Mesothelial cell of epicardium (in vitro differentiated cells): ENCODE data around the gene RUNX1. TPM values are rescaled to one million over a fixed set of nuclear protein-coding genes. Genes with fewer than 3 reads are reported as not detected.
A peak's percentile ranks its signal among the peaks of the same experiment; 100 is the strongest.

Experiments
- DNase-seq, 2 experiments: peaks; one replicate each; pipeline ENCODE4 v3.0.0; 2021; ENCODE audit warnings: low spot score in 2 of 2; ENCODE audit not compliant: unreplicated experiment in 2 of 2
- H3K27ac Mint-ChIP-seq: 2 replicates; pipeline ENCODE4 v1.8.0; 2021; ENCODE audit warnings: mixed read lengths
- H3K27me3 Mint-ChIP-seq: 2 replicates; pipeline ENCODE4 v1.8.0; 2021; ENCODE audit warnings: low read depth, mixed read lengths
- H3K36me3 Mint-ChIP-seq: 2 replicates; pipeline ENCODE4 v1.8.0; 2021; ENCODE audit warnings: mixed read lengths
- H3K4me1 Mint-ChIP-seq: 2 replicates; pipeline ENCODE4 v1.8.0; 2021; ENCODE audit warnings: mixed read lengths
- H3K4me3 Mint-ChIP-seq: 2 replicates; pipeline ENCODE4 v1.8.0; 2021; ENCODE audit warnings: mild to moderate bottlenecking, moderate library complexity, mixed read lengths
- H3K9me3 Mint-ChIP-seq: 2 replicates; pipeline ENCODE4 v1.8.0; 2021; ENCODE audit warnings: mixed read lengths
- CTCF ChIP-seq: fragments of 200-600 bp; sonication (generic); IDR thresholded peaks from one replicate; pipeline ENCODE4 v1.5.0; 2021; ENCODE audit warnings: antibody characterized with exemption; ENCODE audit not compliant: unreplicated experiment
- total RNA-seq: library from RNA; stranded (reverse); gene quantifications from 3 replicates; pipeline ENCODE4 v1.2.1, GENCODE V29; 2021

RUNX1 gene
- 38.3 to 41.2 TPM (median 38.5 TPM) in 3 replicates for total RNA-seq

- no peak for DNase-seq
Measured at GRCh38 chr21:35048706-35049617, at the start of gene RUNX1. Gene RUNX1 (minus strand): TSS chr21:35049302.

GRCh38 chr21:35097525-35097924 is 48.4 kb upstream of the RUNX1 start:
- peaks cover 17% of the 10 kb centered on the region for H3K9me3 Mint-ChIP-seq

More at GRCh38 chr21:35048706-35049617, at the start of gene RUNX1:
- H3K27me3 Mint-ChIP-seq, result peaks cover 2% of the 10 kb centered on the region
- H3K4me3 Mint-ChIP-seq, result no peak within 1 kb of the TSS
- TF ChIP-seq CTCF, result peak; percentile 26
- no peaks in the 10 kb centered on the region for H3K9me3 Mint-ChIP-seq
- peaks cover 38% of the 10 kb centered on the region for H3K4me1 Mint-ChIP-seq
- H3K36me3 Mint-ChIP-seq, result no peaks in the 10 kb centered on the region
- no peak within 1 kb of the TSS for H3K27ac Mint-ChIP-seq

GRCh38 chr21:35096959-35097358 is 47.9 kb upstream of the RUNX1 start:
- H3K4me1 Mint-ChIP-seq, result no peaks in the 10 kb centered on the region
- peaks cover 17% of the 10 kb centered on the region for H3K9me3 Mint-ChIP-seq
- H3K27me3 Mint-ChIP-seq, result no peaks in the 10 kb centered on the region
- H3K27ac Mint-ChIP-seq, result no peak overlapping the region
- no peak overlapping the region for H3K4me3 Mint-ChIP-seq
- TF ChIP-seq CTCF, result no peak
- no peak for DNase-seq
- H3K36me3 Mint-ChIP-seq, result no peaks in the 10 kb centered on the region

More at GRCh38 chr21:35097525-35097924, 48.4 kb upstream of the RUNX1 start:
- Mint-ChIP-seq H3K4me3 (no peak overlapping the region), H3K36me3 (no peaks in the 10 kb centered on the region), H3K27ac (no peak overlapping the region), H3K27me3 (no peaks in the 10 kb centered on the region), H3K4me1 (no peaks in the 10 kb centered on the region)
- no peak for DNase-seq
- no peak for TF ChIP-seq CTCF

- H3K36me3 Mint-ChIP-seq, result no peaks in the 10 kb centered on the region
- no peak for DNase-seq
- no peaks in the 10 kb centered on the region for H3K4me1 Mint-ChIP-seq
- no peak for TF ChIP-seq CTCF
- H3K27me3 Mint-ChIP-seq, result no peaks in the 10 kb centered on the region
- no peak overlapping the region for H3K4me3 Mint-ChIP-seq
- no peak overlapping the region for H3K27ac Mint-ChIP-seq
- peaks cover 17% of the 10 kb centered on the region for H3K9me3 Mint-ChIP-seq
Measured at GRCh38 chr21:35095859-35096291, 46.8 kb upstream of the RUNX1 start.

DNA sequence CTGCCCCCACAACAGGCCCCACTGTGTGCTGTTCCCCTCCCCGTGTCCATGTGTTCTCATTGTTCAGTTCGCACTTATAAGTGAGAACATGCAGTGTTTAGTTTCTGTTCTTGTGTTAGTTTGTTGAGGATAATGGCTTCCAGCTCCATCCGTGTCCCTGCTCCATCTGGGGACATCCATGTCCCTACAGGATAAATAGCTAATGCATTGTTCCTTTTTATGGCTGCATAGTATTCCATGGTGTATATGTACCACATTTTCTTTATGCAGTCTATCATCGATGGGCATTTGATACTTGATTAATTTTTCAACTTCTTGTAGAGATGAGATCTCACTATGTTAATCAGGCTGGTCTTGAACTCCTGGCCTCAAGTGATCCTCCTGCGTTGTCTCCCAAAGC is 44.4 kb upstream of the RUNX1 start:
- no peaks in the 10 kb centered on the region for H3K36me3 Mint-ChIP-seq
- peaks cover 17% of the 10 kb centered on the region for H3K9me3 Mint-ChIP-seq
- no peak for TF ChIP-seq CTCF
- no peak overlapping the region for H3K4me3 Mint-ChIP-seq
- H3K4me1 Mint-ChIP-seq, result no peaks in the 10 kb centered on the region
- H3K27me3 Mint-ChIP-seq, result no peaks in the 10 kb centered on the region
- DNase-seq, result no peak
- no peak overlapping the region for H3K27ac Mint-ChIP-seq
